Heart left ventricle (tissue), 13 donors: ENCODE data around the gene TFPT.

ENCODE experiments used
- CTCF ChIP-seq, 12 donors: fragments of 200-600 bp; sonication (generic) in 4 of 12; IDR thresholded peaks; one replicate each; pipeline versions ENCODE4 v1.5.0 to v1.8.0; 2018 to 2022; ENCODE audit warnings: antibody characterized with exemption in 12 of 12, mild to moderate bottlenecking in 5 of 12
- POLR2A ChIP-seq, 2 donors: fragments of 450-650 bp; IDR thresholded peaks; one replicate each; pipeline ENCODE4 v1.6.1; 2017; ENCODE audit warnings: antibody characterized with exemption in 2 of 2, mild to moderate bottlenecking in 2 of 2, moderate library complexity in 2 of 2
- donor health status: ischemic (EF 13 %, LVEDD 7.1; RV severe dilation, severe dysfunction).
- donor health status: DM: no; HTN: yes; CAD: no.
- donor health status: DM: no; HTN: no; CAD: no.
- donor health status: ischemic (EF 25% LVEDD 6.9; RV normal size, moderate dysfunction).
- donor health status: ischemic (EF 25% LVEDD 5.7; RV mildly dilated, moderate dysfunction).
- donor health status: ischemic (EF 35%, LVEDD 5.7; RV mildly dilated, moderate dysfunction).
- donor health status: nonischemic (EF 11% LVEDD 7.7; RV severe dilation, severe dysfunction).
- donor health status: DM: yes; HTN: yes; CAD: no.
- donor health status: PGD.
- donor health status: ischemic (EF 29% LVEDD 5.4; RV normal size, mild dysfunction).
- donor health status: nonischemic (EF 23%, LVEDD 6.1; RV moderate dilation, normal function).

DNA sequence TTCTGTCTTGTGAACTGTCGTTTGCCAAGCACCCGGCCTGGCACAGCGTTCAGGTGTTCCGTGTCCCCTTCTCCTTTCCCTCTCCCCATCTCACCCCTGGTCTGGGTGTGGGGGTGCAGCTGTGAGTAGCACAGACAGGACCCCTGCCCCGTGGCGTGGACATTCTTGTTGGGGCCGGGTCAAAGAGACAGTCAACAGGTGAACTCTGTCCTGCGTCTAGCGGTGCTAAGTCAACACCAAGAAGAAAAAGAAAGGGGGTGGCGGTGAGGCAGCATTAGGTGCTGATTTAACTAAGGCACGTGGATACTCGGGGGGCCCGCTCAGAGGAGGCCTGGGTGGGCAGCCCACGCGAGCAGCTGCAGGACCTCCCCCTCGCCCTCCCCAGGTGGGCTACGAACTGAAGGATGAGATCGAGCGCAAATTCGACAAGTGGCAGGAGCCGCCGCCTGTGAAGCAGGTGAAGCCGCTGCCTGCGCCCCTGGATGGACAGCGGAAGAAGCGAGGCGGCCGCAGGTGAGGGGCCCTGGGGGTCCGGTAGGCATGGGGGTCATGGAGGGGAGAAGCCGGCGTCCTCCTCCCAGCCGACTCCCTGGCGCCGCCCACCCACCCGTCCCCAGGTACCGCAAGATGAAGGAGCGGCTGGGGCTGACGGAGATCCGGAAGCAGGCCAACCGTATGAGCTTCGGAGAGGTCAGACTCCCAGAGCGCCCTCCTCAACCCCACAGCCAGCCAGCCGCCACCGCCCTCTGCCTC, 12.4 kb upstream of the TFPT start:
- TF ChIP-seq CTCF (IDR thresholded peaks at IDR 0.05) (no peak), POLR2A (IDR thresholded peaks at IDR 0.05) (no peak)
